ENCODE measurements around the gene CDC45. TPM values are rescaled to one million over a fixed set of nuclear protein-coding genes. Genes with fewer than 3 reads are reported as not detected.

The CDC45 gene
- total and polyA plus RNA-seq, 2 of the 13 experiments (the other 11 are each of a cell fraction or from before 2014, with no cell fraction given) = 14.4 to 36.3 TPM

DNA sequence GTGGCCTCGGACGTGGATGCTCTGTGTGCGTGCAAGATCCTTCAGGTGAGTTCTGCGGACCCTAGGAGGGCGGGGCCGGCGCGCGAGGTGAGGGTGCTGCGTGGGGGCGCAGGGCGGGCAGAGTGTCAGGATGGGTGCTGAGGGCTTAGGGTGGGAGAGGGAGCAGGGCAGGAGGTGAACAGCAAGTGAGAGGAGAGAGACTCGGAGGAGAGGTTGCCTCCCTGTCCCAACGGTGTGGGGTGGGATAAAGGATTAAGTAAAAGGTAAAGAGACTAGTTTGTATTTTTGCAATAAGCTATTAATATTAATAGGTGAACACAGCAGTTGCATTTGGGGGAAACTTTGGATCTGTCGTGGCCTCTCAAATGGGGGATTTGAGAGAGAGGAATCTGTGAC, 451 bp downstream of the CDC45 start:
- H3K27ac ChIP-seq (ENCODE audit: extremely low read length, insufficient read depth, low read length) = peak overlapping the region; percentile 97
- BruUV-seq (replicated peaks) = no TSS peak
- H3K9ac ChIP-seq (ENCODE audit: insufficient read depth, low read depth, low read length) = peak overlapping the region; percentile 97
- intact Hi-C loops (cut with micrococcal nuclease; ENCODE audit: unreplicated experiment) = no loop called here
- peaks cover 26% of the 10 kb centered on the region for H3K4me1 ChIP-seq (ENCODE audit: insufficient read depth, low read length)
- H3K4me3 ChIP-seq (replicated peaks in 1 of 3; ENCODE audit: insufficient read depth in 1 of 3, low read depth in 2 of 3, low read length in 3 of 3) = peak overlapping the region; percentile 71 to 97 (median 88)
- DNase-seq (ENCODE audit: low spot score) (peak; percentile 7), ATAC-seq (peak; percentile 9; the same call in 2 of the 3 replicates), FAIRE-seq (no peak)
- H4K20me1 ChIP-seq (ENCODE audit: insufficient read depth, low read length) = peaks cover 13% of the 10 kb centered on the region; the same call in 1 of the 2 replicates
- no peaks in the 10 kb centered on the region for H3K9me3 ChIP-seq (ENCODE audit: low read length)
- ChIA-PET POLR2A (interaction anchor here (0.7 to 2.1 kb wide), 4 partner anchors 49 to 359 kb away, joined by 3 to 12 read pairs (median 7); partner anchors contain the start of genes ESS2, HIRA, MRPL40 and SLC25A1), CTCF (ENCODE audit: low intra/inter-chr PET ratio, low total read pairs) (no interaction called here)
- H3K4me2 ChIP-seq (ENCODE audit: low read depth, low read length) = peak overlapping the region; percentile 80
- 0% methylated on average over 13 of the region's 15 CpGs for WGBS (ENCODE audit: low lambda C conversion rate)
- no peak overlapping the region for H2AFZ ChIP-seq (ENCODE audit: low read length)
- H3K36me3 ChIP-seq (replicated peaks in 1 of 2; ENCODE audit: control insufficient read depth in 1 of 2, insufficient read depth in 2 of 2, low read length in 2 of 2) = peaks cover 5 to 23% of the 10 kb centered on the region in 2 experiments; a peak in 4 of 5 replicates
- in situ Hi-C loops (cut with HindIII; ENCODE audit: extremely low pct_ligation_motif_present, low pct_unique_long_range_greater_than_20kb) = loop anchor here (5.0 to 10.0 kb wide), 2 partner anchors 65 to 147 kb away; no protein-coding TSS in a partner anchor
- no peaks in the 10 kb centered on the region; a peak in 1 of 5 replicates for H3K27me3 ChIP-seq (ENCODE audit: control insufficient read depth in 1 of 2, insufficient read depth in 2 of 2, low read length in 2 of 2)
- H3K79me2 ChIP-seq (ENCODE audit: insufficient read depth, low read length) = peaks cover 42% of the 10 kb centered on the region
- no peak for TF ChIP-seq HOXA5 (CRISPR knock-in tag; IDR thresholded peaks at IDR 0.05)
- TF ChIP-seq ZFP36L1 (CRISPR knock-in tag; IDR thresholded peaks at IDR 0.05) = no peak
- peak; percentile 8; the same call in 1 of the 2 replicates for TF ChIP-seq ATF7-NPFF (CRISPR knock-in tag; IDR thresholded peaks at IDR 0.05; ENCODE audit: low read depth)
- TF ChIP-seq KDM6A (CRISPR knock-in tag; IDR thresholded peaks at IDR 0.05; ENCODE audit: low read depth) = no peak
- TF ChIP-seq, protein P1, sequence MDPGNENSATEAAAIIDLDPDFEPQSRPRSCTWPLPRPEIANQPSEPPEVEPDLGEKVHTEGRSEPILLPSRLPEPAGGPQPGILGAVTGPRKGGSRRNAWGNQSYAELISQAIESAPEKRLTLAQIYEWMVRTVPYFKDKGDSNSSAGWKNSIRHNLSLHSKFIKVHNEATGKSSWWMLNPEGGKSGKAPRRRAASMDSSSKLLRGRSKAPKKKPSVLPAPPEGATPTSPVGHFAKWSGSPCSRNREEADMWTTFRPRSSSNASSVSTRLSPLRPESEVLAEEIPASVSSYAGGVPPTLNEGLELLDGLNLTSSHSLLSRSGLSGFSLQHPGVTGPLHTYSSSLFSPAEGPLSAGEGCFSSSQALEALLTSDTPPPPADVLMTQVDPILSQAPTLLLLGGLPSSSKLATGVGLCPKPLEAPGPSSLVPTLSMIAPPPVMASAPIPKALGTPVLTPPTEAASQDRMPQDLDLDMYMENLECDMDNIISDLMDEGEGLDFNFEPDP (CRISPR knock-in tag; conservative IDR thresholded peaks at IDR 0.05) = 0 out of 2 replicates have a peak, but pooled peaks have one; percentile 85
- TF ChIP-seq, protein P2, sequence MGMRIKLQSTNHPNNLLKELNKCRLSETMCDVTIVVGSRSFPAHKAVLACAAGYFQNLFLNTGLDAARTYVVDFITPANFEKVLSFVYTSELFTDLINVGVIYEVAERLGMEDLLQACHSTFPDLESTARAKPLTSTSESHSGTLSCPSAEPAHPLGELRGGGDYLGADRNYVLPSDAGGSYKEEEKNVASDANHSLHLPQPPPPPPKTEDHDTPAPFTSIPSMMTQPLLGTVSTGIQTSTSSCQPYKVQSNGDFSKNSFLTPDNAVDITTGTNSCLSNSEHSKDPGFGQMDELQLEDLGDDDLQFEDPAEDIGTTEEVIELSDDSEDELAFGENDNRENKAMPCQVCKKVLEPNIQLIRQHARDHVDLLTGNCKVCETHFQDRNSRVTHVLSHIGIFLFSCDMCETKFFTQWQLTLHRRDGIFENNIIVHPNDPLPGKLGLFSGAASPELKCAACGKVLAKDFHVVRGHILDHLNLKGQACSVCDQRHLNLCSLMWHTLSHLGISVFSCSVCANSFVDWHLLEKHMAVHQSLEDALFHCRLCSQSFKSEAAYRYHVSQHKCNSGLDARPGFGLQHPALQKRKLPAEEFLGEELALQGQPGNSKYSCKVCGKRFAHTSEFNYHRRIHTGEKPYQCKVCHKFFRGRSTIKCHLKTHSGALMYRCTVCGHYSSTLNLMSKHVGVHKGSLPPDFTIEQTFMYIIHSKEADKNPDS (CRISPR knock-in tag; IDR thresholded peaks at IDR 0.05) = peak; percentile 26; the same call in 1 of the 2 replicates
- no peak for TF ChIP-seq MAZ (IDR thresholded peaks at IDR 0.05; ENCODE audit: borderline replicate concordance, low read depth, low read length)
- TF ChIP-seq MAZ (CRISPR knock-in tag; IDR thresholded peaks at IDR 0.05; ENCODE audit: low read depth) = 0 out of 2 replicates have a peak, but pooled peaks have one; percentile 2
- 0 out of 2 replicates have a peak, but pooled peaks have one; percentile 15 for TF ChIP-seq SNAPC2 (CRISPR knock-in tag; IDR thresholded peaks at IDR 0.05)
- TF ChIP-seq, protein P3, sequence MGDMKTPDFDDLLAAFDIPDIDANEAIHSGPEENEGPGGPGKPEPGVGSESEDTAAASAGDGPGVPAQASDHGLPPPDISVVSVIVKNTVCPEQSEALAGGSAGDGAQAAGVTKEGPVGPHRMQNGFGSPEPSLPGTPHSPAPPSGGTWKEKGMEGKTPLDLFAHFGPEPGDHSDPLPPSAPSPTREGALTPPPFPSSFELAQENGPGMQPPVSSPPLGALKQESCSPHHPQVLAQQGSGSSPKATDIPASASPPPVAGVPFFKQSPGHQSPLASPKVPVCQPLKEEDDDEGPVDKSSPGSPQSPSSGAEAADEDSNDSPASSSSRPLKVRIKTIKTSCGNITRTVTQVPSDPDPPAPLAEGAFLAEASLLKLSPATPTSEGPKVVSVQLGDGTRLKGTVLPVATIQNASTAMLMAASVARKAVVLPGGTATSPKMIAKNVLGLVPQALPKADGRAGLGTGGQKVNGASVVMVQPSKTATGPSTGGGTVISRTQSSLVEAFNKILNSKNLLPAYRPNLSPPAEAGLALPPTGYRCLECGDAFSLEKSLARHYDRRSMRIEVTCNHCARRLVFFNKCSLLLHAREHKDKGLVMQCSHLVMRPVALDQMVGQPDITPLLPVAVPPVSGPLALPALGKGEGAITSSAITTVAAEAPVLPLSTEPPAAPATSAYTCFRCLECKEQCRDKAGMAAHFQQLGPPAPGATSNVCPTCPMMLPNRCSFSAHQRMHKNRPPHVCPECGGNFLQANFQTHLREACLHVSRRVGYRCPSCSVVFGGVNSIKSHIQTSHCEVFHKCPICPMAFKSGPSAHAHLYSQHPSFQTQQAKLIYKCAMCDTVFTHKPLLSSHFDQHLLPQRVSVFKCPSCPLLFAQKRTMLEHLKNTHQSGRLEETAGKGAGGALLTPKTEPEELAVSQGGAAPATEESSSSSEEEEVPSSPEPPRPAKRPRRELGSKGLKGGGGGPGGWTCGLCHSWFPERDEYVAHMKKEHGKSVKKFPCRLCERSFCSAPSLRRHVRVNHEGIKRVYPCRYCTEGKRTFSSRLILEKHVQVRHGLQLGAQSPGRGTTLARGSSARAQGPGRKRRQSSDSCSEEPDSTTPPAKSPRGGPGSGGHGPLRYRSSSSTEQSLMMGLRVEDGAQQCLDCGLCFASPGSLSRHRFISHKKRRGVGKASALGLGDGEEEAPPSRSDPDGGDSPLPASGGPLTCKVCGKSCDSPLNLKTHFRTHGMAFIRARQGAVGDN (CRISPR knock-in tag; IDR thresholded peaks at IDR 0.05) = peak; percentile 50
- TF ChIP-seq CCAR2 (optimal IDR thresholded peaks at IDR 0.05; ENCODE audit: low read depth, low read length) = no peak
- 0 out of 2 replicates have a peak, but pooled peaks have one; percentile 37 for TF ChIP-seq NFATC3 (CRISPR knock-in tag; IDR thresholded peaks at IDR 0.05)
- peak; percentile 15; the same call in 1 of the 2 replicates for TF ChIP-seq KDM5A (IDR thresholded peaks at IDR 0.05; ENCODE audit: borderline replicate concordance, low read length)
- 0 out of 2 replicates have a peak, but pooled peaks have one; percentile 4 for TF ChIP-seq ZNF225 (CRISPR knock-in tag; IDR thresholded peaks at IDR 0.05)
- TF ChIP-seq, protein P4, sequence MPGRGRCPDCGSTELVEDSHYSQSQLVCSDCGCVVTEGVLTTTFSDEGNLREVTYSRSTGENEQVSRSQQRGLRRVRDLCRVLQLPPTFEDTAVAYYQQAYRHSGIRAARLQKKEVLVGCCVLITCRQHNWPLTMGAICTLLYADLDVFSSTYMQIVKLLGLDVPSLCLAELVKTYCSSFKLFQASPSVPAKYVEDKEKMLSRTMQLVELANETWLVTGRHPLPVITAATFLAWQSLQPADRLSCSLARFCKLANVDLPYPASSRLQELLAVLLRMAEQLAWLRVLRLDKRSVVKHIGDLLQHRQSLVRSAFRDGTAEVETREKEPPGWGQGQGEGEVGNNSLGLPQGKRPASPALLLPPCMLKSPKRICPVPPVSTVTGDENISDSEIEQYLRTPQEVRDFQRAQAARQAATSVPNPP (CRISPR knock-in tag; IDR thresholded peaks at IDR 0.05) = 0 out of 2 replicates have a peak, but pooled peaks have one; percentile 10

Measured in HepG2 (cell line).